ENCODE results near the gene ETF1. TPM values are rescaled to one million over a fixed set of nuclear protein-coding genes. Genes with fewer than 3 reads are reported as not detected.

ETF1 gene
- total RNA-seq, 4 donors from 2014 or later = 39.8 to 66.6 (median 54.1) TPM

- Histone ChIP-seq H3K4me3 (no peak overlapping the region), H3K36me3 (no peaks in the 10 kb centered on the region), H3K9me3 (no peaks in the 10 kb centered on the region), H3K27me3 (no peaks in the 10 kb centered on the region), H3K27ac (no peak overlapping the region), H3K4me1 (peaks cover 0 to 25% (median 8%) of the 10 kb centered on the region in 4 donors)
- DNase-seq = no peak
- in situ Hi-C loops (cut with MboI; ENCODE audit: low pct_ligation_motif_present in 1 of 4, low pct_unique_long_range_greater_than_20kb in 1 of 4, low sequenced_read_pairs in 3 of 4) = loop anchor here in 1 of 4 donors (25.0 kb wide), 1 partner anchor 347 kb away; the partner anchor contains the start of genes BRD8 and KIF20A
- WGBS, 2 donors (ENCODE audit: low coverage in 1 of 2) = 83 to 86% methylated on average over 4 to 5 of the region's 5 CpGs
- TF ChIP-seq EP300 (IDR thresholded peaks at IDR 0.05; ENCODE audit: low read depth) (no peak), POLR2AphosphoS5 (IDR thresholded peaks at IDR 0.05) (no peak), POLR2A (IDR thresholded peaks at IDR 0.05) (no peak)
- TF ChIP-seq, protein P1, sequence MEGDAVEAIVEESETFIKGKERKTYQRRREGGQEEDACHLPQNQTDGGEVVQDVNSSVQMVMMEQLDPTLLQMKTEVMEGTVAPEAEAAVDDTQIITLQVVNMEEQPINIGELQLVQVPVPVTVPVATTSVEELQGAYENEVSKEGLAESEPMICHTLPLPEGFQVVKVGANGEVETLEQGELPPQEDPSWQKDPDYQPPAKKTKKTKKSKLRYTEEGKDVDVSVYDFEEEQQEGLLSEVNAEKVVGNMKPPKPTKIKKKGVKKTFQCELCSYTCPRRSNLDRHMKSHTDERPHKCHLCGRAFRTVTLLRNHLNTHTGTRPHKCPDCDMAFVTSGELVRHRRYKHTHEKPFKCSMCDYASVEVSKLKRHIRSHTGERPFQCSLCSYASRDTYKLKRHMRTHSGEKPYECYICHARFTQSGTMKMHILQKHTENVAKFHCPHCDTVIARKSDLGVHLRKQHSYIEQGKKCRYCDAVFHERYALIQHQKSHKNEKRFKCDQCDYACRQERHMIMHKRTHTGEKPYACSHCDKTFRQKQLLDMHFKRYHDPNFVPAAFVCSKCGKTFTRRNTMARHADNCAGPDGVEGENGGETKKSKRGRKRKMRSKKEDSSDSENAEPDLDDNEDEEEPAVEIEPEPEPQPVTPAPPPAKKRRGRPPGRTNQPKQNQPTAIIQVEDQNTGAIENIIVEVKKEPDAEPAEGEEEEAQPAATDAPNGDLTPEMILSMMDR (IDR thresholded peaks at IDR 0.05) = no peak
- intact Hi-C loops (cut with DNase I; ENCODE audit: low total_unique reads) = no loop called here
Observed at GRCh38 chr5:138533973-138534941, 8.8 kb downstream of the ETF1 start.

DNA sequence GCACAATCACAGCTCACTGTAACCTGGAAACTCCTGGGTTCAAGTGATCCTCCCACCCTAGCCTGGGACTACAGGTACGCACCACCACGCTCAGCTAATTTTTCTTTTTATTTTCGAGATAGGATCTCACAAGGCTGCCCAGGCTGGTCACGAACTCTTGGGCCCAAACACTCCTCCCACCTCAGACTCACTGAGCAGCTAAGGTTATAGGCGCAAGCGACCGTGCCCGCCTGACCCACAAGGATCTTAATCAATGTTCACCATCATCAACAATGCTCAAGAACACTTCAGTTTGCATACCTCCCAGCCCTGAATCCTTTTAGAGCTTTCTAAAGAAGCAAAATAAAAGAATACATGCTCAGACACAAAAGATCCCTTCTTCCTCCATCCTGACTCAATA is 13.2 kb downstream of the ETF1 start:
- no peaks in the 10 kb centered on the region for H3K27me3 ChIP-seq
- no peak overlapping the region for H3K27ac ChIP-seq
- intact Hi-C loops (cut with DNase I; ENCODE audit: low total_unique reads) (no loop called here), in situ Hi-C loops (cut with MboI; ENCODE audit: low pct_ligation_motif_present in 1 of 4, low pct_unique_long_range_greater_than_20kb in 1 of 4, low sequenced_read_pairs in 3 of 4) (loop anchor here in 1 of 4 donors (25.0 kb wide), 1 partner anchor 343 kb away; the partner anchor contains the start of genes BRD8 and KIF20A)
- no peaks in the 10 kb centered on the region for H3K9me3 ChIP-seq
- DNase-seq = no peak
- peaks cover 0 to 13% (median 6%) of the 10 kb centered on the region in 4 donors for H3K4me1 ChIP-seq
- TF ChIP-seq POLR2AphosphoS5 (IDR thresholded peaks at IDR 0.05) (no peak), POLR2A (IDR thresholded peaks at IDR 0.05) (no peak)
- TF ChIP-seq, protein P1 (IDR thresholded peaks at IDR 0.05) = no peak
- H3K36me3 ChIP-seq = no peaks in the 10 kb centered on the region
- no peak overlapping the region for H3K4me3 ChIP-seq
- 91 to 96% methylated on average over 7 to 8 of the region's 8 CpGs for WGBS, 2 donors (ENCODE audit: low coverage in 1 of 2)

DNA sequence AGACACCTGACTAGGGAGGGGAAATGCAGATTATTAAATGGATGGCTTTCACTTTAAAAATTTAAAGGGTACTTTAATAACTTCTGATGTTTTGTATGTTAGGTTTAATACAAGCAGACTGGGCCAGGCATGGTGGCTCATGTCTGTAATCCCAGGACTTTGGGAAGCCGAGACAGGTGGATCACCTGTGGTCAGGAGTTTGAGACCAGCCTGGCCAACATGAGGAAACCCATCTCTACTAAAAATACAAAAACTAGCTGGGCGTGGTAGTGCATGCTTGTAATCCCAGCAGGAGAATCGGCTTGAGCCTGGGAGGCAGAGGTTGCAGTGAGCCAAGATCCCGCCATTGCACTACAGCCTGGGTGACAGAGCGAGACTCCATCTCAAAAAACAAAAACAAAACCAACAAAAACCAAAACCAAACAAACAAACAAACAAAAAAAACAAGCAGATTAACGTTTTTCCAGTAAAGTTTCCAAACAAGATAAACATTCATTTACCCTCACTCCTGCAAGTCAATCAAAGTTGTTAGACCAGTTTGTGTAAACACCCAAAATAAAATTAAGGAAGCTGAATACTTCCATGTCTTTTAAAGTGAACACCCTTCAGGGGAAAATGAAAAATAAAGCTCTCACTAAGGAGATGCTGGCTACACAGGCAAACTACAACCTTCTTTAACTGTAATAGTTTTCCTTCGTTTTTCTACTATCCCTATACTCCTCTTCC is 14.1 kb downstream of the ETF1 start:
- H3K36me3 ChIP-seq = no peaks in the 10 kb centered on the region
- in situ Hi-C loops (cut with MboI; ENCODE audit: low pct_ligation_motif_present in 1 of 4, low pct_unique_long_range_greater_than_20kb in 1 of 4, low sequenced_read_pairs in 3 of 4) (loop anchor here in 1 of 4 donors (25.0 kb wide), 1 partner anchor 342 kb away; the partner anchor contains the start of genes BRD8 and KIF20A), intact Hi-C loops (cut with DNase I; ENCODE audit: low total_unique reads) (no loop called here)
- no peaks in the 10 kb centered on the region for H3K27me3 ChIP-seq
- H3K4me1 ChIP-seq = peaks cover 0 to 12% (median 5%) of the 10 kb centered on the region in 4 donors
- no peak overlapping the region for H3K4me3 ChIP-seq
- WGBS, 2 donors (ENCODE audit: low coverage in 1 of 2) = 64 to 66% methylated on average over 3 to 7 of the region's 7 CpGs
- no peak for DNase-seq
- TF ChIP-seq POLR2AphosphoS5 (IDR thresholded peaks at IDR 0.05) (no peak), POLR2A (IDR thresholded peaks at IDR 0.05) (no peak), EP300 (IDR thresholded peaks at IDR 0.05; ENCODE audit: low read depth) (no peak)
- TF ChIP-seq, protein P1 (IDR thresholded peaks at IDR 0.05) = no peak
- H3K9me3 ChIP-seq = no peaks in the 10 kb centered on the region
- no peak overlapping the region for H3K27ac ChIP-seq

GRCh38 chr5:138528208-138528607 is 14.8 kb downstream of the ETF1 start:
- H3K27ac ChIP-seq = no peak overlapping the region
- TF ChIP-seq EP300 (IDR thresholded peaks at IDR 0.05; ENCODE audit: low read depth) (no peak), POLR2AphosphoS5 (IDR thresholded peaks at IDR 0.05) (no peak), POLR2A (IDR thresholded peaks at IDR 0.05) (no peak)
- TF ChIP-seq, protein P1 (IDR thresholded peaks at IDR 0.05) = no peak
- 85% methylated on average over 1 of the region's 1 CpG; no CpG with 5 or more reads in 1 of the 2 donors for WGBS, 2 donors (ENCODE audit: low coverage in 1 of 2)
- intact Hi-C loops (cut with DNase I; ENCODE audit: low total_unique reads) = no loop called here
- no peaks in the 10 kb centered on the region for H3K36me3 ChIP-seq
- no peak overlapping the region for H3K4me3 ChIP-seq
- H3K27me3 ChIP-seq = no peaks in the 10 kb centered on the region
- peaks cover 0 to 12% (median 5%) of the 10 kb centered on the region in 4 donors for H3K4me1 ChIP-seq
- in situ Hi-C loops (cut with MboI; ENCODE audit: low pct_ligation_motif_present in 1 of 4, low pct_unique_long_range_greater_than_20kb in 1 of 4, low sequenced_read_pairs in 3 of 4) = loop anchor here in 1 of 4 donors (25.0 kb wide), 1 partner anchor 341 kb away; the partner anchor contains the start of genes BRD8 and KIF20A
- no peak for DNase-seq
- H3K9me3 ChIP-seq = no peaks in the 10 kb centered on the region
